ENCODE measurements around the gene LSG1.

LSG1 gene

DNA sequence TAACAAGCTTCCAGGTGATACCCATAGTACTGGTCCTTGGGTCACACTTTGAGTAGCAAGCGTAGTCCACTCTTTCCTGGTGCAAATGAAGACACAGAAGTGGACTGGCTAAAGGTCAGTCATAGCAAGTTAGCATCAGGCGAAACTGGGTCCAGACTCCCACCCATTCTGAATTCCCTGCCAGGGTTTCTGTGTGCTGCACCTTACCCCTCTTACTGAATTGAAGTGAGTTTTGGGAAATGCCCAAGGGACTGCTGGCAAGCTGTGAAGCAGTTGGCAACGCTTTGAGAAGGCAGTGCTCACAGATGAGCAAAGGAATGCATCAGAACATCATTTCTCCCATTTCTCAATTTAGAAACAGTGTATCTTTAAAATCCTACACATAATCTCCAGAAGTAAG, 1.8 kb upstream of the LSG1 start:
- peaks cover 14% of the 10 kb centered on the region for H3K4me1 ChIP-seq (ENCODE audit: low read length)
- TF ChIP-seq EZH2phosphoT487 (IDR thresholded peaks at IDR 0.05; ENCODE audit: low read length) (no peak), EZH2 (optimal IDR thresholded peaks at IDR 0.05; ENCODE audit: low read depth, low read length) (no peak)
- TF ChIP-seq, protein P1, sequence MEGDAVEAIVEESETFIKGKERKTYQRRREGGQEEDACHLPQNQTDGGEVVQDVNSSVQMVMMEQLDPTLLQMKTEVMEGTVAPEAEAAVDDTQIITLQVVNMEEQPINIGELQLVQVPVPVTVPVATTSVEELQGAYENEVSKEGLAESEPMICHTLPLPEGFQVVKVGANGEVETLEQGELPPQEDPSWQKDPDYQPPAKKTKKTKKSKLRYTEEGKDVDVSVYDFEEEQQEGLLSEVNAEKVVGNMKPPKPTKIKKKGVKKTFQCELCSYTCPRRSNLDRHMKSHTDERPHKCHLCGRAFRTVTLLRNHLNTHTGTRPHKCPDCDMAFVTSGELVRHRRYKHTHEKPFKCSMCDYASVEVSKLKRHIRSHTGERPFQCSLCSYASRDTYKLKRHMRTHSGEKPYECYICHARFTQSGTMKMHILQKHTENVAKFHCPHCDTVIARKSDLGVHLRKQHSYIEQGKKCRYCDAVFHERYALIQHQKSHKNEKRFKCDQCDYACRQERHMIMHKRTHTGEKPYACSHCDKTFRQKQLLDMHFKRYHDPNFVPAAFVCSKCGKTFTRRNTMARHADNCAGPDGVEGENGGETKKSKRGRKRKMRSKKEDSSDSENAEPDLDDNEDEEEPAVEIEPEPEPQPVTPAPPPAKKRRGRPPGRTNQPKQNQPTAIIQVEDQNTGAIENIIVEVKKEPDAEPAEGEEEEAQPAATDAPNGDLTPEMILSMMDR (IDR thresholded peaks at IDR 0.05; ENCODE audit: low read length), result no peak
- no peak for DNase-seq
- no peaks in the 10 kb centered on the region for H3F3A ChIP-seq (ENCODE audit: insufficient read depth, low read length)
- no peak overlapping the region for H3K27ac ChIP-seq (ENCODE audit: low read length)
- H4K20me1 ChIP-seq (ENCODE audit: insufficient read depth, low read length), result no peaks in the 10 kb centered on the region
- H3K9me2 ChIP-seq (replicated peaks; ENCODE audit: insufficient read depth, low read length), result no peaks in the 10 kb centered on the region
- no peaks in the 10 kb centered on the region; the same call in 1 of the 2 replicates for H3K27me3 ChIP-seq (replicated peaks; ENCODE audit: insufficient read depth, low read length)
- no peak overlapping the region for H3K4me3 ChIP-seq (ENCODE audit: low read length)
- peaks cover 33% of the 10 kb centered on the region for H3K79me2 ChIP-seq (ENCODE audit: low read length)
- no peak overlapping the region for H2AFZ ChIP-seq (ENCODE audit: low read length)
- H3K4me2 ChIP-seq (ENCODE audit: low read depth, low read length), result no peak overlapping the region
- no peaks in the 10 kb centered on the region for H3K9me3 ChIP-seq (replicated peaks; ENCODE audit: insufficient read depth, low read length)
- H3K9ac ChIP-seq (ENCODE audit: low read length), result no peak overlapping the region
- H3K36me3 ChIP-seq (replicated peaks; ENCODE audit: insufficient read depth, low read length), result peaks cover under 1% of the 10 kb centered on the region; the same call in 1 of the 2 replicates

- H3K9me3 ChIP-seq (replicated peaks; ENCODE audit: insufficient read depth, low read length), result no peaks in the 10 kb centered on the region
- TF ChIP-seq, protein P1 (IDR thresholded peaks at IDR 0.05; ENCODE audit: low read length), result no peak
- no peak for TF ChIP-seq EZH2phosphoT487 (IDR thresholded peaks at IDR 0.05; ENCODE audit: low read length)
- no peak for TF ChIP-seq EZH2 (optimal IDR thresholded peaks at IDR 0.05; ENCODE audit: low read depth, low read length)
- H3K27me3 ChIP-seq (replicated peaks; ENCODE audit: insufficient read depth, low read length), result no peaks in the 10 kb centered on the region; the same call in 1 of the 2 replicates
- peak overlapping the region; percentile 93 for H3K4me3 ChIP-seq (ENCODE audit: low read length)
- peaks cover 42% of the 10 kb centered on the region for H3K79me2 ChIP-seq (ENCODE audit: low read length)
- peaks cover 14% of the 10 kb centered on the region for H3K4me1 ChIP-seq (ENCODE audit: low read length)
- peak overlapping the region; percentile 80; the same call in 1 of the 2 replicates for H3K9ac ChIP-seq (ENCODE audit: low read length)
- no peaks in the 10 kb centered on the region for H3K9me2 ChIP-seq (replicated peaks; ENCODE audit: insufficient read depth, low read length)
- H3K36me3 ChIP-seq (replicated peaks; ENCODE audit: insufficient read depth, low read length), result peaks cover 6% of the 10 kb centered on the region; the same call in 1 of the 2 replicates
- H3K27ac ChIP-seq (ENCODE audit: low read length), result peak overlapping the region; percentile 61; the same call in 1 of the 2 replicates
- peak overlapping the region; percentile 65 for H2AFZ ChIP-seq (ENCODE audit: low read length)
- H3K4me2 ChIP-seq (ENCODE audit: low read depth, low read length), result peak overlapping the region; percentile 81
- no peak for DNase-seq
- no peaks in the 10 kb centered on the region for H3F3A ChIP-seq (ENCODE audit: insufficient read depth, low read length)
- H4K20me1 ChIP-seq (ENCODE audit: insufficient read depth, low read length), result no peaks in the 10 kb centered on the region
Observed at GRCh38 chr3:194672876-194673275, 885 bp upstream of the LSG1 start.

DNA sequence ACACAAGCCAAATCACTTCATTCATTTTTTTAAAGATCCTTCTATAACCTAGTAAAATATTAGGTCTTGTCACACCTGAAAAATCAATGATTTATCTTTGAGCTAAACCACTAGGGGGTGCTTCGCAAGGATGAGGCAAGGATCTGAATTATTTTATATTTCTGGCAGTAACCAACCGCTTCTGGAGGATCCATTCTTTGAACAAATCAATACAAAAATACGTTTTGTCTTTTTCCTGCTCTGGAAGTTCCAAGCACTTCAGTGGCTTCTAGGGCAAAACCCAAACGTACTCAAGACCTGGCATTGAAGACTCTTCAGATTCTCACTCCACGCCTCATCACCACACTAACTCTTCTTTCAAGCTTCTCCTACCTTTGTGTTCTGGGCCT, 486 bp downstream of the LSG1 start:
- H3K4me1 ChIP-seq (ENCODE audit: low read length), result peaks cover 14% of the 10 kb centered on the region
- peak overlapping the region; percentile 81 for H3K4me2 ChIP-seq (ENCODE audit: low read depth, low read length)
- H3K36me3 ChIP-seq (replicated peaks; ENCODE audit: insufficient read depth, low read length), result peaks cover 6% of the 10 kb centered on the region; the same call in 1 of the 2 replicates
- H3K9ac ChIP-seq (ENCODE audit: low read length), result peak overlapping the region; percentile 80
- H3K79me2 ChIP-seq (ENCODE audit: low read length), result peaks cover 44% of the 10 kb centered on the region
- peak overlapping the region; percentile 61; the same call in 1 of the 2 replicates for H3K27ac ChIP-seq (ENCODE audit: low read length)
- no peaks in the 10 kb centered on the region for H3K9me2 ChIP-seq (replicated peaks; ENCODE audit: insufficient read depth, low read length)
- H3K4me3 ChIP-seq (ENCODE audit: low read length), result peak overlapping the region; percentile 93
- no peaks in the 10 kb centered on the region; the same call in 1 of the 2 replicates for H3K27me3 ChIP-seq (replicated peaks; ENCODE audit: insufficient read depth, low read length)
- H4K20me1 ChIP-seq (ENCODE audit: insufficient read depth, low read length), result no peaks in the 10 kb centered on the region
- no peak for TF ChIP-seq EZH2phosphoT487 (IDR thresholded peaks at IDR 0.05; ENCODE audit: low read length)
- no peak for TF ChIP-seq EZH2 (optimal IDR thresholded peaks at IDR 0.05; ENCODE audit: low read depth, low read length)
- TF ChIP-seq, protein P1 (IDR thresholded peaks at IDR 0.05; ENCODE audit: low read length), result peak; percentile 85
- peak; percentile 72 for DNase-seq
- H3K9me3 ChIP-seq (replicated peaks; ENCODE audit: insufficient read depth, low read length), result no peaks in the 10 kb centered on the region
- H3F3A ChIP-seq (ENCODE audit: insufficient read depth, low read length), result no peaks in the 10 kb centered on the region
- peak overlapping the region; percentile 65 for H2AFZ ChIP-seq (ENCODE audit: low read length)

Measured in MM.1S (cell line).